MM.1S (cell line): ENCODE results near the gene PBX3.

Experiments used
- DNase-seq: peaks from one replicate; pipeline ENCODE4 v3.0.0-alpha.2; 2015
- H2AFZ ChIP-seq: fragments of 300-600 bp; sonication (generic); 2 replicates; pipeline ENCODE4 v1.6.0; 2016; ENCODE audit warnings: antibody characterized with exemption, low read length
- H3F3A ChIP-seq: fragments of 300-600 bp; sonication (generic); 2 replicates; pipeline ENCODE4 v1.6.1; 2016; ENCODE audit warnings: mild to moderate bottlenecking, antibody characterized with exemption, low read length, moderate library complexity, mixed read lengths; ENCODE audit not compliant: insufficient read depth
- H3K27ac ChIP-seq: fragments of 300-600 bp; sonication (generic); 2 replicates; pipeline ENCODE4 v1.5.1; 2016; ENCODE audit warnings: mild to moderate bottlenecking, low read length
- H3K27me3 ChIP-seq: fragments of 300-600 bp; sonication (generic); replicated peaks from 2 replicates; pipeline ENCODE4 v1.6.0; 2016; ENCODE audit warnings: low read length; ENCODE audit not compliant: insufficient read depth
- H3K36me3 ChIP-seq: fragments of 300-600 bp; sonication (generic); replicated peaks from 2 replicates; pipeline ENCODE4 v1.6.1; 2016; ENCODE audit warnings: mild to moderate bottlenecking, low read length, mixed read lengths; ENCODE audit not compliant: insufficient read depth
- H3K4me1 ChIP-seq: fragments of 300-600 bp; sonication (generic); 2 replicates; pipeline ENCODE4 v1.6.1; 2016; ENCODE audit warnings: low read length, mixed read lengths
- H3K4me2 ChIP-seq: fragments of 300-600 bp; sonication (generic); 2 replicates; pipeline ENCODE4 v1.6.0; 2016; ENCODE audit warnings: low read depth, low read length
- H3K4me3 ChIP-seq: fragments of 300-600 bp; sonication (generic); 2 replicates; pipeline ENCODE4 v1.5.1; 2016; ENCODE audit warnings: low read length, mixed read lengths
- H3K79me2 ChIP-seq: fragments of 300-600 bp; sonication (generic); 2 replicates; pipeline ENCODE4 v1.6.1; 2016; ENCODE audit warnings: mixed run types, low read length, mixed read lengths
- H3K9ac ChIP-seq: fragments of 300-600 bp; sonication (generic); 2 replicates; pipeline ENCODE4 v1.6.1; 2016; ENCODE audit warnings: low read length, mixed read lengths
- H3K9me2 ChIP-seq: fragments of 300-600 bp; sonication (generic); replicated peaks from 2 replicates; pipeline ENCODE4 v1.6.1; 2016; ENCODE audit warnings: mild to moderate bottlenecking, low read length, mixed read lengths; ENCODE audit not compliant: insufficient read depth
- H3K9me3 ChIP-seq: fragments of 300-600 bp; sonication (generic); replicated peaks from 2 replicates; pipeline ENCODE4 v1.6.1; 2016; ENCODE audit warnings: mild to moderate bottlenecking, low read length, mixed read lengths; ENCODE audit not compliant: insufficient read depth
- H4K20me1 ChIP-seq: fragments of 300-600 bp; sonication (generic); 2 replicates; pipeline ENCODE4 v1.6.1; 2016; ENCODE audit warnings: mild to moderate bottlenecking, low read length, moderate library complexity, mixed read lengths; ENCODE audit not compliant: insufficient read depth
- EZH2 ChIP-seq: fragments of 300-600 bp; sonication (generic); optimal IDR thresholded peaks from 2 replicates; pipeline ENCODE3; 2017; ENCODE audit warnings: low read depth, mild to moderate bottlenecking, antibody characterized with exemption, low read length, mixed read lengths
- EZH2phosphoT487 ChIP-seq: fragments of 300-600 bp; sonication (generic); IDR thresholded peaks from 2 replicates; pipeline ENCODE4 v1.6.1; 2018; ENCODE audit warnings: antibody characterized with exemption, low read length
- TF ChIP-seq, protein P1 (sequence below): fragments of 300-600 bp; sonication (generic); IDR thresholded peaks from 2 replicates; pipeline ENCODE4 v1.5.1; 2016; ENCODE audit warnings: antibody characterized with exemption, low read length, mixed read lengths

The PBX3 gene

DNA sequence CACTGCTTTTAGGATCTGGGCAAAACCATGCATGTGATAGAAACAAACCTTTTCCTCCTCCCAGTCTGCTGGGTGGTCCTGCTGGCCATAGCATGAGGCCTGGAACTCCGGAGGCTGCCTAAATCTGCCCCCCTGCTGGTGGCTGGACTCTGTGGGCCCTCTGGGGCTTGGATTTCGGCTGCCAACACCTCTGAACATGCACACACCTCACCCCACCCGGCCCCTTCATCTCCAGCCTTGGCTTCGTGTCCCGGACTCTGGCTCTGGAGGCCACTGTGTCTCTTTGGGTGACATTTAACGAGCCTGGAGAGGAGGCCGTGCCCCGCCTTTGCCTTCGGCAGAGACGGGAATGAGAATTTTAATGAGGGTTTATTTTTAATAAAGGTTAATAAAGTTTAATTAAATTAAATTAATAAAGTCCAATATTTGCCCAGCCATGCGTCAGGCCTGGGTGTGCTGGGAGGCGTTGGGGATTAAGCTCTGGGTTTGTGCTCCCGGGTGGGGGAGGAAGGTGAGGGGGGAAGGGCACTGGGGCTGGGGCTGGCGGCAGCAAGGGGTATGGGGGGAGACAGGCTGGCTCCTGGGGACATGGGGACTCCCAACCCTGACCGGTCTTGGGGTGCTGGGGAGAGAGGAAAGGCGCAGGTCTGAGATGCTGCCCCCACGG, 251.8 kb downstream of the PBX3 start:
- H3K9me2 ChIP-seq: no peaks in the 10 kb centered on the region
- H3K4me1 ChIP-seq: no peaks in the 10 kb centered on the region
- H3K4me2 ChIP-seq: no peak overlapping the region
- H4K20me1 ChIP-seq: no peaks in the 10 kb centered on the region
- H3K79me2 ChIP-seq: no peaks in the 10 kb centered on the region
- no peak for DNase-seq
- H3K27ac ChIP-seq: no peak overlapping the region
- no peak overlapping the region for H3K4me3 ChIP-seq
- TF ChIP-seq, protein P1, sequence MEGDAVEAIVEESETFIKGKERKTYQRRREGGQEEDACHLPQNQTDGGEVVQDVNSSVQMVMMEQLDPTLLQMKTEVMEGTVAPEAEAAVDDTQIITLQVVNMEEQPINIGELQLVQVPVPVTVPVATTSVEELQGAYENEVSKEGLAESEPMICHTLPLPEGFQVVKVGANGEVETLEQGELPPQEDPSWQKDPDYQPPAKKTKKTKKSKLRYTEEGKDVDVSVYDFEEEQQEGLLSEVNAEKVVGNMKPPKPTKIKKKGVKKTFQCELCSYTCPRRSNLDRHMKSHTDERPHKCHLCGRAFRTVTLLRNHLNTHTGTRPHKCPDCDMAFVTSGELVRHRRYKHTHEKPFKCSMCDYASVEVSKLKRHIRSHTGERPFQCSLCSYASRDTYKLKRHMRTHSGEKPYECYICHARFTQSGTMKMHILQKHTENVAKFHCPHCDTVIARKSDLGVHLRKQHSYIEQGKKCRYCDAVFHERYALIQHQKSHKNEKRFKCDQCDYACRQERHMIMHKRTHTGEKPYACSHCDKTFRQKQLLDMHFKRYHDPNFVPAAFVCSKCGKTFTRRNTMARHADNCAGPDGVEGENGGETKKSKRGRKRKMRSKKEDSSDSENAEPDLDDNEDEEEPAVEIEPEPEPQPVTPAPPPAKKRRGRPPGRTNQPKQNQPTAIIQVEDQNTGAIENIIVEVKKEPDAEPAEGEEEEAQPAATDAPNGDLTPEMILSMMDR: no peak
- TF ChIP-seq EZH2 (no peak), EZH2phosphoT487 (no peak)
- no peaks in the 10 kb centered on the region for H3F3A ChIP-seq
- H2AFZ ChIP-seq: no peak overlapping the region
- peaks cover 23% of the 10 kb centered on the region for H3K27me3 ChIP-seq
- no peaks in the 10 kb centered on the region for H3K9me3 ChIP-seq
- no peaks in the 10 kb centered on the region for H3K36me3 ChIP-seq
- no peak overlapping the region for H3K9ac ChIP-seq

DNA sequence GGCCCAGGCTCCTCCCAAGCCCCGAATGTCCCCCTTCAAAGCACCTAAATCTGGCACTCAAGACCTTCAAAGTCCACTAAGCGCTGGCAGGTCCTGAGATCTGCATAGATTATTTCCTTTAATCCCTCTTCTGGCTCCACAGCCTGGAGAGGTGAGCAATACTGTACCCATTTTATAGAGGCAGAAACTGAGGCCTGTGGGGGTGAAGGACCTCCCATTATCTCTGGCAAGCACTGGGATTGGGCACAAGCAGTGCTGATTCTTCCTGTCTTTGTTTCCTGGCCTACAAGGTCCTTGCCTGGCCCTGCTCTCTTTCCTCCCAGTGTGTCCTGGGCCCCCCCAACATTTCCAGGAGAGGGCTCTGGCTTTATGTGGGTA, 252.3 kb downstream of the PBX3 start:
- TF ChIP-seq, protein P1: no peak
- no peak for TF ChIP-seq EZH2phosphoT487
- TF ChIP-seq EZH2: no peak
- Histone ChIP-seq H3K9me2 (no peaks in the 10 kb centered on the region), H3K9me3 (no peaks in the 10 kb centered on the region), H3K36me3 (no peaks in the 10 kb centered on the region), H2AFZ (no peak overlapping the region), H4K20me1 (no peaks in the 10 kb centered on the region), H3K27ac (no peak overlapping the region), H3K79me2 (no peaks in the 10 kb centered on the region), H3K9ac (no peak overlapping the region), H3F3A (no peaks in the 10 kb centered on the region), H3K4me1 (no peaks in the 10 kb centered on the region), H3K4me3 (no peak overlapping the region), H3K4me2 (no peak overlapping the region), H3K27me3 (peaks cover 23% of the 10 kb centered on the region)
- no peak for DNase-seq

DNA sequence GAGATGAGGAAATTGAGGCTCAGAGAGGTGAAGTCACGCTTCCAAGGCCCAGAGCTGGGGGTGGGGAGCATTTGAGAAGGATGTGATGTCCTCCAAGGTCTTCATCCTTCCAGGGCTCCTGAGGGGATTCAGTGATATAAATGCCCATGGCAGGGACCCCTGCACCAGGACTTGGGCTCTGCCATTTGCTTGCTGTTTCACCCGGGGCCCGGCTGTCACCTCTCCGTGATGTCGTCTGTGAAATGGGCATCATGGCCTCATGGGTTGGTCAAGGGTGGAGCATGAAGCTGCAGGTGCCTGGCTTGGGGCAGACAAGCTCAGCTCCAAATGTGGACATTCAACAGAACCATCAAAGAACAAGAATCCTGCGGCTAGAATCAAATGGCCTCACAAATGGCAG, 253.1 kb downstream of the PBX3 start:
- no peaks in the 10 kb centered on the region for H3K36me3 ChIP-seq
- no peaks in the 10 kb centered on the region for H3K79me2 ChIP-seq
- H3K27me3 ChIP-seq: peaks cover 23% of the 10 kb centered on the region
- H2AFZ ChIP-seq: no peak overlapping the region
- DNase-seq: no peak
- H3K4me2 ChIP-seq: no peak overlapping the region
- H3K4me1 ChIP-seq: no peaks in the 10 kb centered on the region
- TF ChIP-seq EZH2phosphoT487 (no peak), EZH2 (no peak)
- TF ChIP-seq, protein P1: no peak
- H3K9me3 ChIP-seq: no peaks in the 10 kb centered on the region
- no peak overlapping the region for H3K9ac ChIP-seq
- H3K4me3 ChIP-seq: no peak overlapping the region
- no peaks in the 10 kb centered on the region for H4K20me1 ChIP-seq
- H3K9me2 ChIP-seq: no peaks in the 10 kb centered on the region
- H3F3A ChIP-seq: no peaks in the 10 kb centered on the region
- no peak overlapping the region for H3K27ac ChIP-seq
